Stimulated activated CD4-positive, alpha-beta T cell treated with anti-CD3 and anti-CD28 coated beads, TNF-alpha, amount 100 ng/mL, for 48 hours (primary cell): ENCODE results near the gene DIPK1B.
"Not testable (repeated sequence)": the region's sequence is repeated elsewhere in the genome, so short reads cannot be mapped to it uniquely, and the experiment has no call there.

Experiments used
- DNase-seq, 3 donors: peaks; one replicate each; pipeline ENCODE4 v3.0.0-alpha.2; 2020; ENCODE audit warnings: low read depth in 3 of 3

DIPK1B gene

DNA sequence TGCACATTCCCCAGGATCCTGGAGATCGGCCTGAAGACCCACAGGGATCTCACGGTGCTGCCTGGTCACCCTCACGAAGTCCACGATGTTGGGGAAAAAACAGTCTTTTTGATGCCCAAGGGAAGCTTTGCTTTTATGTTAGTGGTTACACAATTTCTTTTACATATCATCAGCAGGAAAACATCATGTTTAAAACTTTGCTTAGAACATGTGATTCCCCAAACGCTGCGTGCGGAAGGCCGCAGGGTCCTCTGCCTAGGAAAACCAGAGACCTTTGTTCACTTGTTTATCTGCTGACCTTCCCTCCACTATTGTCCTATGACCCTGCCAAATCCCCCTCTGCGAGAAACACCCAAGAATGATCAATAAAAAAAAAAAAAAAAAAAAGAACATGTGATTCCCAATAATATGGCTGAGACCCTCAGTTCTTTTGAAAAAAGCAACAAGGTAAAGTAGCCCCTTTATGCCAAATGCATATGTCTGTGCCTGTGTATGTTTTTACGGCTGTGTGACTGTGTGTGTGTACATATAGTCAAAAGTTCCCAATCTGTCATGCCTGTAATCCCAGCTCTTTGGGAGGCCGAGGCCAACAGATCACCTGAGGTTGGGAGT lies 13.6 kb upstream of the DIPK1B start:
- DNase-seq: no peak

DNA sequence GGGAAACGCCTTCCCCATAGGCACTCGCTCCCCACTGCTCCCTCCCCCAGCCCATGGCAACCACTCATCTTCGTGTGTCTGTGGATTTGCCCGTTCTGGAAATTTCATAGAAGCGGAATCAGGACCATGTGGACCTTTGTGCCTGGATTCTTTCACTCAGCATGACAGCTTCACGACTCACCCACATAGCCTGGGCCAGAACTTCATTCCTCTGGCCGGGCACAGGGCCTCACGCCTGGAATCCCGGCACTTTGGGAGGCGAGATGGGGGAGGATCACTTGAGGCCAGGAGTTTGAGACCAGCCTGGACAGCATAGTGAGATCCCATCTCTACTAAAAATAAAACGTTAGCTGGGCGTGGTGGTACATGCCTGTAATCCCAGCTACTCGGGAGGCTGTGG lies 12.1 kb upstream of the DIPK1B start:
- no peak for DNase-seq

DNA sequence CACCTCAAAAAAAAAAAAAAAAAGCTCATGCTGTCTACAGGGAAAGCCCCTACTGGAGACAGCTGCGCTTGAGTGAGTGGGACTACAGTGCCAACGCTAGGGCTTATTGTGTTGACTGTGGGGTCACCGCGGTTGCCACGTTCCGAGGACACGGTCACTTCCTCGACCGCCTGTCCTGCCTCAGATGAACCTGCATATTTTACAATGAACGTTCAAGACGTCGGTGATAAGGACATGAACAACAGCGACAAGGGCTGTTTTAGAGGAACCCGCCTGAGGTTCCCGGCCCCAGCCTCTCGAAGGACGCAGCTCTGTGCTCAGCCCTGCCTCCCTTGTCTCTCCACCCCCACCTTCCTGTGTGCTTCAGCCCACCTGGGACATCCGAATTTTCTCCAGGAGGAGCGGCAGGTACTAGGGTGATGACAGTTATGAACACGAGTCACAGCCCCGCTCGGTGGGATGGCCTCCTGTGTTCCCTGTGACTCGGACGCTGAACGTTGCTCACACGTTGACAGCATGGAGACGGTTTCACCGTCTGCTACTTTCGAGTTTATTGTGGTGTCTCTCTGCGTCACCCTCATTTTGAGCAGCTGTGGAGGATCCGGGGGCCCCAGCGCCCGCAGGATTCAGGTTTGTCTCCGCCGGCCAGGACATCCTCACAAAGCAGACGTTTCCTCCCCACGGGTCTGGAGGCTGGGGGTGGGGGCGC lies 11.3 kb upstream of the DIPK1B start:
- DNase-seq: peak; percentile 64 to 77 (median 69)

DNA sequence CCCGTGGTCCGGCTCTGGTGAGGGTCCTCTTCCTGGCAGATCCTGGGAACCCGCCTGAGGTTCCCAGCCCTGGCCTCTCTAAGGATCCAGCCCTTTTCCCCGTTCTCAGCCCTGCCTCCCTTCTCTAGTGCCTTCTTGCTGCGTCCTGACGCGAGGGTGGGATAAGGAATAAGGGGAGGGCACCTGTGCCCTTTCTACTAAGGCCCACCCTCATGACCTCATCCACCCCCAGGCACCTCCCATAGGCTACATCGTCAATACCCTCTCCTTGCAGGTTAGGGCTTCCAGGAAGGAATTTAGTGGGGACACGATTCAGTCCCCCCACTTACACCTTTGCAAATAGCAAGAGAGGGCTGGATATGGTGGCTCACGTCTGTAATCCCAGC lies 10.7 kb upstream of the DIPK1B start:
- DNase-seq: no peak

DNA sequence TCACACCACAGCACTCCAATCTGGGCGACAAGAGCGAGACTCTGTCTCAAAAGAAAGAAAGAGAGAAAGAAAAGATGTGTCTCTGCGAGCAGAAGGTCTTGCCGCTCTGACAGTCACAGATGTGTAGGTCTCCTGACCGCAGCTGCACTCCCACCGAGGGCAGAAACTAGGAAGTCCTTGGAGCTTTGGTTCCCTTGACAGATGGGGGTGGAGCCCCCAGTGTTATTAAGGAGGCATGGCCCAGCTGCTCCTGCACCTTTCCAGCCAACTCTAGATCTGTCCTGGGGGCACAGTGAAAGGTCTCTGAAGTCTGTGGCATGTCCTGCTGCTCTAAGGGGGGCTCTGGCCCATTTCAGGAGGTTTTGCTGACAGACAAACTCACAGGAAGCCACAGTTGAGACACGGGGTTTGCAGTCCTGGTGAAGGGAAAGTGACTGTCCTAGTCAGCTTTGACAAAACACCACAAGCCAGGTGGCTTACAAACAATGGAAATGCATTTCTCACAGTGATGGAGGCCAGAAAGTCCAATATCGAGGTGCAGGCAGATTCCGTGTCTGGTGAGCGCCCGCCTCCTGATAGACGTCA lies 9.0 kb upstream of the DIPK1B start:
- DNase-seq: no peak

DNA sequence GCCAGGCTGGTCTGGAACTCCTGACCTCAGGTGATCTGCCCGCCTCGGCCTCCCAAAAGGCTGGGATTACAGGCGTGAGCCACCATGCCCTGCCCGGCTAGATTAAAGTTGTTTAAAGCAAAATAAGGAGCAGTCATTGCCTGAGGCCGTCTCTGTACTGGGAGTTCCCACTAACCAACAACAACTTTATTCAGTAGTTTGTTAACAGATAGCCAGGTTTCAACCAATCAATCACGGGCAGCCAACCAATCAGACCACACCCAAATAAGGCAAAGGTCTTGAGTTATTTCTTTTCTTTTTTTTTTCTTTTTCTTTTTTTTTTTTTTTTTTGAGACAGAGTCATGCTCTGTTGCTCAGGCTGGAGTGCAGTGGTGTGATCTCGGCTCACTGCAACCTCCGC lies 7.6 kb upstream of the DIPK1B start:
- DNase-seq: not testable (repeated sequence)

DNA sequence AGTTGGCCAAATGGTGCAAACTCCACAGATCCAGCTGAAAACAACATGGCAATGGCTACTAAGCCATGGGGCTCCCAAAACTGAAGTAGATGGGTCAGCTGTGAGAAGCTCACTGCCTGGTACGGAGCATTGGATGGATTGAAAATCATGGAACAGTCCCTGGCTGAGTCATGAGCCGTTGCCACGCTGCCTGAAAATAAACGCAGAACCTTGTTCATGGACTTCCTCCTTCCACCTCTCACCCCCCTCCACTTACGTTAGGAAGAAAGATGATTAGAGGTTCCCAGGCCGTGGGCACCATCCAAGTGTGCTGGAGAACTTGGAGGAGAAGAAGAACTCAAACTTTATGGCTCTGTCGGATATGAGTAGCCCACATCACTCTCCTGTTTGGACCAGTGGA lies 6.8 kb upstream of the DIPK1B start:
- DNase-seq: no peak

DNA sequence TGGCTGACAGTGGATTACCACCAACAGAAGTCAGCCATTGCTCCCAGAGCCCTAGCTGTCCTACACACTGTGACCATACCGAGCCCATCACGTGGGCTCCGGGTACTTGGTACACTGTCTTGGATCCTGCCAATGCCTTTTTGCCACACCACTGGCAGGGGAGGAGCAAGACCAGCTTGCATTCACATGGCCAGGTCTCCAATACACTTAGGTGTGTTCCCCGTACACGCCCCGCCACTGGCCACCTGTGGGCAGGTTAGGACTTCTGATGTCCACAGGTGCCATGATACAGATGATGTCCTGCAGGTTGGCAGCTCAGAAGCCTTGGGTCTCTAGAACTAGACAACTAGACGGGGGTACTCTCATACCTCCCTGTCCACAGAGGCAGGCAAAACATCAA lies 5.4 kb upstream of the DIPK1B start:
- DNase-seq: no peak

DNA sequence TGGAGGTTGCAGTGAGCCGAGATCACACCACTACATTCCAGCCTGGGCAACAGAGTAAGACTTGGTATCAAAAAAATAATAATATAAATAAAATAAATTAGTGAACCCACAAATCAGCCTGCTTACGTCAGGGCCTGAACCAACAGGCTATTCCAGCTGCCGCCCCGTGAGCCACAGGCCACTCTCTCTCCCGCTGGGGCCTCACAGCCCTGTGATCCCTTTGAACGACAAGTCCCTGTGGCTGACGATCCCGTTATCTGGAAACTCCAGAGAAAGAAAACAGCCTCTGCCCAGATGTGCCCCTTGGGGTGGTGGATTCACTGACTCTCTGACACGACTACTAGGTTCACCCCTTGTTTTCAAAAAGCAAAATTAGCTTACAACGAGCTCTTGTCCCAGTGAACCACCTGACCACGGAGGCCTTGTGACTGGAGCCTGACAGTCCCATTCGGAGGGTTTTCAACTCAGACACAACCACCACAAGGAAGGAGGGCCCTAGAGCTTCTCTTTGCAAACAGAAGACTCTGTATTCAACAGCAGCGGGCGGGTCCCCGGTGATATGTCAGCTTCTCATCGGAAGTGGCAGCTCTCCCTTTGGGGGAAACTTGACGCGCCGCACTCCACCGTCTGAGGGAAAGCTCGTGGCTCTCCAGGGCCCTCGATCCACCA lies 4.4 kb upstream of the DIPK1B start:
- no peak for DNase-seq

DNA sequence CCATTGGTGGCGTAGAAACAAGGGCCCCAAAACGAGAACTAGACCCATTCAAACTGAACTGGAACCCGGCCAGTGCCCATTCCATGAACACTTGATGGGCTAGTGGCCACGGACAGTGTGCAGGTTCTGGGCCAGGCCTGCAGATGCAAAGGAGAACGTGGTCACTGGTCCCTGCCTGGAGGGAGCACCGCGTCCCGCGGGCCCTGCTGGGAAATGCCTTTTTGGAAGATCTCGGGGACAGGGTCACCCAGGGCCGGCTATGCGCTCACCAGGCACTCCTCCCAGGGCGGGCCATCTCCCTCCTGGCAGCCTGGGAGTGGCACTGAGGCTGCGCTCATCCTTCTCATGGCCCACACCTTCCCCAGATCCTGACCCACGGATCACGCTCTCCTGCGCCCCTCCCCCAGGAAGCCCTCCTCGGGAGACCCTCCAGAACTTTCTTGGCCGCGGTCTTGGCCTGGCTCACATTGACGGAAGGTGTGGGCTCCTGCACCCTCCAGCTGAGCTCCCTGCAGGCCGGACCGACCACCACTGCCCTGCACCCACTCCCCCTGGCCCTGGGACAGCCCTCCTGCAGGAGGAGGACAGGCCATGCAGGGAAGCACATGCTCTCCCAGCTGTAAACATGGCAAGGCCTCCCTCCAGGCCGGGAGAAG lies 2.8 kb upstream of the DIPK1B start:
- DNase-seq: no peak

DNA sequence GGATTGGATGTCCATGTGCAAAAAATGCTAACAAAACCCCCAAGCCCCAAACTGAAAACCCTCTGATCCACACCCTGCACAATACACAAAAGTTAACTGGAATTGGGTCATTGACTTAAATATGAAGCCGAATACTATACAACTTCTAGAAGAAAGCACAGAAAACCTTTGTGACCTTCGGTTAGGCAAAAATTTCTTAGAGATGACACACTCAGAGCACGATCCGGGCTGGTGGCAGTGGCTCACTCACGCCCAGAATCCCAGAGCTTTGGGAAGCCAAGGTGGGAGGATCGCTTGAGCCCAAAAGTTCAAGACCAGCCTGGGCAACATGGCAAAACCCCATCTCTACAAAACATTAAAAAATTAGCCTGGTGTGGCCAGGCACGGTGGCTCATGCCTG lies 1.8 kb upstream of the DIPK1B start:
- no peak for DNase-seq

DNA sequence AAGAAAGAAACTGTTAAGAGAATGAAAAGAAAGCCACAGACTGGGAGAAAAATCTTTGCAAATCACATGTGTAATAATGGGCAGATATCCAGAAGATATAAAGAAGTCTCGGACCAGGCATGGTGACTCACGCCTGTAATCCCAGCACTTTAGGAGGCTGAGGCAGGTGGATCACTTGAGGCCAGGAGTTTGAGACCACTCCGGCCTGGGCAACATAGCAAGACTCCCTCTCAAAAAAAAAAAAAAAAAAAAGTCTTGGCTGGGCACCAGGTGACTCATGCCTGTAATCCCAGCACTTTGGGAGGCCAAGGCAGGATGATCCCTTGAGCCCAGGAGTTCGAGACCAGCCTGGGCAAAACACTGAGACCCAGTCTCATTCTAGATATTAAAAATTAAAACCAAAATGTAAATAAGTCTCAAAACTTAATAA lies 1.1 kb upstream of the DIPK1B start:
- not testable (repeated sequence) for DNase-seq

DNA sequence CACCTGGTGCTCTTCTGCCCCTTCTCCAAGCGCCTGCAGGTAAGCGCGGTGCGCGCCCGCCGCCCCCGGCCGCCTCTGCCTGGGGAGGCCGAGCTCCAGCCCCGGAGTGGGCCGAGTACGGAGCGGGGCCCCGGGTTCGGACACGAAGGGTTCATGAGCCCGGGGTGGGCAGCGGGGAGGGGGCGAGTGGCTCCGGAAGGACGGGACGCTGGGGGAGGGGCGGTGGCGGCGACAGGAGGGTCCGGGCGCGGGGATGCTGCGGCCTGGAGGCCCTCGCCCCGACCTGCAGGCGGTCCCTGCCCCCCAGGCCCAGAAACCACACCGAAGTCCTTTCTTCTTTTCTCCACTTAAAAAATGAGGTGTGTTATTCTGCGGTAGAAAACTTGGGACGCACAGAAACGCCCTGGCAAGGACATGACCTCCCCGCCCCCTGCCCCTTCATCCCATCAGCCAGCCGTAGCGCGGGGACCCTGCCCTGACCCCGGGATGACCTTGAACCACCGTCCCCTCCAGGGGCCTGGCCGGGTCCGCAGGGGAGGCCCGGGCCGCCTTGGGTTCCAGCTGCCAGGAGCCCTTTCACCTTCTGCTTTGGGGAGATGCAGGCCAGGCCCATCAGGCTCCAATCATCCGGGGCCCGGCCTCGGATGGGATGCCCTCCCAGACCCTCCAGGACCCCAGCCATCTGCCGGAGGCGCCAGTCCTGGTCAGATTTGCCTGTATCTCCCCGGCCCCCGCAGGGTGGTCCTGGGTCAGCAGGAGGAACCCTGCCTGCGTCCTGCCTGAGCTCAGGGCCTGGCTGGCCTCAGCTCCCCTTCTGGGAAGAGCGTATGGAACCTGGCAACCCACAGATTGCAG lies 545 bp downstream of the DIPK1B start:
- no peak for DNase-seq

DNA sequence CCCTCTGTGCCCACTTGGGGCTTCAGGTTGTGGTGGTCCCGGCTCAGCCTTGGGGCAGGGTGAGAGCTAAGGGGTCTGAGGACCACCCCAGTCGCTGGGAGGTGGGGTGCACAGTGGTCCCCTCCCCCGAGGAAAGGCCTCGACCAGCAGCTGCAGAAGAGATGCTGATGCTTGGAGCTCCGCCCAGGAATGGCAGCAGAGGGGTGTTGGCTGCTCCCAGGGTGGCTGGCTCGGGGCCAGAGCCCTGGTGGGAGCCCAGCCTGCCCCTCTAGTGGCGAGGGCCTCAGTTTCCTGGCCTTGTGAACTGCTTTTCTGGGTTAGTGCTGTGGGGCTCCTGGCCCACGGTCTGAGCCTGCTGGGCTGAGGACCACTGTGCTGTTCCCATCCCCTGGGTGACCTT lies 1.2 kb downstream of the DIPK1B start:
- DNase-seq: no peak

DNA sequence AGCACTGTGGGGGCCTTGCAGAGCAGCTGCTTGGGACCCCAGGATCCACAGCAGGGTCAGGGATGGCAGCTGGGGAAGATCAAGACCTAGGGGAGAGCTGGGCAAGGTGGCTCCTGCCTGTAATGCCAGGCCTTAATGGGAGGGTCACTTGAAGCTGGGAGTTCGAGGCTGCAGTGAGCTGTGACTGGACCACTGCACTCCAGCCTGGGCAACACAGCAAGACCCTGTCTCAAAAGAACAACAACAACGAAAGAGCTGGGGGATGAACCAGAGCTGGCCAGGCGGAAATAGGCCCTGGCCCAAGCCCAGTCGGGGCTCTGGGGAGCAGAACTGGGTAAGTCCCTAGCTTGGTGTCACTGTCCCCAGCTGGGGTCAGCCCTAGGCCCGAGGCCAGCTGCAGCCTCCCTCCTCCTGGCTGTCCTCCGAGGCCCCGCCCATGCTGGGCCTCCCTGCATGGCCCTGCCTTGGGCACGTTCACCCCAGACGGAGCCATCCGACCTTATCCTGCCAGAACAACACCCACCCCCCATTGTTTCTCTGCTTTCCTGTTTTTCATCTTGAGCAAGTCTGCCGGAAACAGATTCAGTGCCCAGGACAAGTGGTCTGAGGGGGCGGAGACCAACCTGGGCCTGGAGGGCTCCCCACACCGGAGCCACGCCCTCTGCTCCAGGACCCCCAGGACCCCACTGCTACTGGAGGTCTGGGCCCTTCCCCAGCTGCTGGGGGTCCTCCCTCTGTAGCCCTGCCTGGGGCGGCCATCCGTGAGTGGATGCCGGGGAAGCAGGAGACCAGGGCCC lies 1.9 kb downstream of the DIPK1B start:
- DNase-seq: no peak

DNA sequence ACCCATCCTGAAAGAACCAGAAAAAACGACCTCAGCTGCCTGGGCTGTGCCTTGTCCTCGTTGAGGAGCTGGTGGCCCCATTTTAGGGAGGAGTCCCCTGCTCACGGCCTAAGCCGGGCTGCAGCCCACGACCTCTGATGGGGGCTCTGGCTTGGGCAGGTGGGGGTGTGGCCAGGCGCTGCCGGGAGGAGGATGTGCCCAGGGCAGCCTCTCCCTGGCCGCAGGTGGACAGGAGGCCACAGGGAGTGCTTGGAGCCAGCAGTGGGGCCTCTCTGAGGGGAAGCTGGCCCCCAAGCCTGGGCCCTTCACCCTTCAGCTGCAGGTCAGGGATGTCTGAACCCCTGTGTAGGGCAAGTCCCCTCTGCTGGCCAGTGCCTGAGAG lies 2.5 kb downstream of the DIPK1B start:
- DNase-seq: no peak

DNA sequence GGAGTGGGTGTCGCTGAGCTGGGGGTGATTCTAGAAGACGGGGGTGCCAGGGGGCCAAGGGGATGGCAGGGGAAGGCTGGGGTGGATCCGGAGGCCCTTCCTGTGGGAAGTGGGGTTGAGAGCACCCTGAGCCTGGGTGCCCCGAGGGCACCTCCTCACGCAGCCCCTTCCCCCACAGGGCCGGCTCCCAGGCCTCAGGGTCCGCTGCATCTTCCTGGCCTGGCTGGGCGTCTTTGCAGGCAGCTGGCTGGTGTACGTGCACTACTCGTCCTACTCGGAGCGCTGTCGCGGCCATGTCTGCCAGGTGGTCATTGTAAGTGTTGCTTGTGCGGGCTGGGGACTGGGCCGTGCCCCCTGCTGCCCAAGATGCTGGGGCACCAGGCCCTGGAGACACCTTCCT lies 5.0 kb downstream of the DIPK1B start:
- no peak for DNase-seq

DNA sequence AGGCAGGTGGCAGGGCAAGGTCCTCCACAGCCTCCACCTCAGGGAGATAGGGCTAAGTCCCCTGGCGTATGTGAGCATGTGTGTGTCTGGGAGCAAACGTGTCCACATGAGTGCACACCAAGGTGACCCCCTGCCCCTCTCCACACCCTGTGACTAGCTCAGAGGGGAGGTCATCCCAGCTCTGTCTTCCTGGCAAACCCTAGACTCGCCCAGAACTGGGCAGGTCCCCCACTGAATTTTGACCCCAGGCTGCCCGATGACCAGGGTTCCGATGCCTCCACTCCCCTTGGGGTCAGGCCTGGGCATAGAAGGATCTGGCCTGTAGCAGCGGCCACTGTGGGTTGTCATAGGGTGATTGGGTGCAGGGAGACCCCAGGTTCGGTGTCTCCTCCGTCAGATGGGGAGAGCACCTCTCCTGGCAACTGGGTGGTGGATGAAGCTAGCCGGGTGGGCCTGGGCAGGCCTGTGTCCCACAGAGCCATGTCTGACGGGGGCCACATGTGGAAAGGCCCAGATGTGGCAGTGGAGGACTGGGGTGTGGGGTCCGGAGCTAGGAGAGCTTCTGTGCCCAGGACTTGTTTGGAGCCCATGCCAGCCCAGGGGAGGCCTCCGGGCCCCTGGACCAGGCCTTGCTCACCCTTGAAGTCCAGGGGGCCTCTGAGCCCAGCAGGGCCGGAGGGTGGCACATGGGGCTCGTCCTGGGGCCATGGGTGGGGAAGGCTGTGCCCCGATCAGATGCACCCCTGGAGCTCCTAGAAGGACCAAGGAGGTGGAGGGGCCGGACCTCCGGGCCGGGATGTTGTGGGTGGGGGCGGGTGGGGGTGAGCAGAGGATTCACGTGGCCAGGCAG lies 6.2 kb downstream of the DIPK1B start:
- no peak for DNase-seq

DNA sequence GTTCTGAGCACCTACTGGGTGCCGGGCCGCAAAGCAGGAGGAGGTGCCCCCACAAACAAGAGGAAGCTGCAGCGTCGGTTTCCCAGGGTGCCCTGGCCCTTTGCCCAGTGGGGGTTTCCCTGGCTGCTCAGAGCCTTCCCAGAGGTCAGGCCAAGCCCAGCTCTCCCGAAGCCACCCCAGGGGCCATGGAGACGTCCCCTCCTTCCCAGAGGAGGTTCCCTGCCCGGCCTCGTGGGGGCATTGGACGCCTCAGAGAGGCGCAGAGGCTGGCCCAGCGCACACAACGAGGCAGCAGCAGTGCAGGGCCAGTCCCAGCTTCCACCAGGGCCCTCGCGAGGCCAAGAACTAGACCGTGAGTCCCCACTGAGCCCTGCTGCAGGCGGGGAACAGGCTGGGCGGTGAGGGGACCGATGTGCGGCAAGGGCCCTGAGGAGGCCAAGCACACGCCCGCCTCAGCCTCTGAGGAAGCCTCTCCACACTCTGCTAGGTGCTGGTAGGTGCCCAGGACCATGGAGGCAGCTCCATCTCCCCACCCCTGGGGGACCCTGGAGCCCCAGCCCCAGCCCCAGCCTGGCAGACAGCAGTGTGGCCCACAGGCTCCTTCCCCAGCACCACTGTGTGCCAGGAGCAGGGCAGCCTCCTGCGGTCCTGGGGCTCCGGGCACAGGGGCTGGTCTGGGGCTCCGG lies 7.0 kb downstream of the DIPK1B start:
- DNase-seq: no peak
